ENCODE measurements around the gene NF2.

NF2 gene

DNA sequence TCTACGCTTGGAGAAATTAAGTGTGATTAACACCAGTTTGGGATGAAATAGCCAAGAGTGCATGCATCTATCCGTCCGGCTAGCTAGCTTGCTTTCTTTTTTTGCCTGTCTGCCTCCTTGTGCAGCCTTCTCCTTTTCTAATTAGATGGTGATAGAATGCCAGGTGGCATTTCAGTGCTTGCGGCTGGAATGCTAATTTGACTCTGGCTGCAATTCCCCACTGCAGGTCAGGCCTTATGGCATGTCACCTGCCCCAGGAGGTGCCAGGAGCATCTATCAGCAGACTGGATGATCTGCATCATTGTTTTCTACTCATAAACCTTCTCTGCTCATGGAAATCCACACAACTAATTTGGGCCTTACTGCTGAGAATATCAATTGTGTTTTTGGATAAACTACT lies 65.2 kb downstream of the NF2 start:
- DNase-seq (ENCODE audit: low spot score) = no peak

DNA sequence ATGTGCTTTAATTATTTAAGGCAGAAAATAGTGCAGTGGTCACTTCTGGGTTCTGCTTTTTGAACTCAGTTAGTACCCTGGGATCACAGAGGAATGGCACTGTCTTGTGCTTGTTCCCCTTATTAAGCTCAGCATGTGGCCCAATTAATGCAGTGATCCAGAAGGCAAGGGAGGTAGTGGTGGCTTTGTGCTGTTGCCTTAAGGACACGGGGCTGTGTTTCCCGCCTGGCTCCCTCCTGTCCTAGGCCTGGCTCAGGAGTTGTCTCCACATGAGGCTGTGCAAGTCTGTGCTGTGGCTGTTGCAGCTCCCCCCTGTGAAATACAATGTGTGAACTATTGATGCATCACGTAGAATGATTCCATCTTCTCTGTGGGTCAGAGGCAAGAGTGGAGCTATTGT lies 67.2 kb downstream of the NF2 start:
- no peak for DNase-seq (ENCODE audit: low spot score)

DNA sequence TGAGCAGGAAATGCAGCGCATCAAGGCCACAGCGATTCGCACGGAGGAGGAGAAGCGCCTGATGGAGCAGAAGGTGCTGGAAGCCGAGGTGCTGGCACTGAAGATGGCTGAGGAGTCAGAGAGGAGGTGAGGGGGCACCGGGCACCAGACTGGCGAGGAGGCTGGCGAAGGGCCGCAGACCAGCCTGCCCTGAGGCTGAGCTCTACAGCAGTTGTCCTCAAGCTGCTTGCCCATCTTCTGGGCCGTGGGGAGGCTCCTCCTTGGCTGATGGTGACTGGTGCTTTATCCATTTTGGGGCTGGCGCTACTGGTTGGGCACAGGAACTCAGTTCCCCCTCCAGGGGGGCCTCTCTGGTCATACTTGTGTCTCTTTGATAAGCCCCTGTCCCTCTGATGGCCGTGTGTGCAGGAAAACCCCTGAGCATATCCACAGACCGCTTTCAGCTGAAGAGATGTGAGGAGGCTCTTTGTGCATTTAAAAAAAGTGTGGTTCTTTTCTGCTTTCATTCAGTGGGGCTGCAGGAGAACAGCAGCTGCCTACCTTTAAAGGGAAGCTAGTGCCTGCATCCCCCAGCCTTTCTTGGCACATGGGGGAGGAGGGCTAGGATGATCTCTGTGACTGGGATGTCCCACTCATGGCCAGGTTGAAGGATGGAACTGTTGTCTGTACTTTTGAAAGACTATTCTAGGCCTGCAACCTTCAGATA lies 70.1 kb downstream of the NF2 start:
- DNase-seq (ENCODE audit: low spot score) = no peak

DNA sequence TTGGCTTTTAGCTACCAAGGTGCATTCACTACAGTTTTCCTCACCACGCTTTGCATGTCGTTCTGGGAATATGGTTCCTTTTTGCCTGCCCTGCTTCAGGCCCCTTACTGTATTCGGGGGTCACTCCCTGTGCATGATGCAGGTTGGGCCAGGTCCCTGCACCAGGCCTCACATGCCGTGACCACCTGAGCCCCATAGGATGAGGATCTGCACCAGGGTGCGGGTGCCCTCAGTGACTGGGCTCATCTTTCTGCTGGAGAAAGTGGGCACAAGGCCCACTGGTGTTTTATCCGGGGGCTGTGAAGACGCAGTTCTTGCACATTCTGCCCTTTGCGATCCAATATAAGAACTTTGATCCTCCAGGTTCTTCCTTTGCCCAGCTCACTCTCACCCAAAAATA lies 70.7 kb downstream of the NF2 start:
- DNase-seq (ENCODE audit: low spot score) = no peak

DNA sequence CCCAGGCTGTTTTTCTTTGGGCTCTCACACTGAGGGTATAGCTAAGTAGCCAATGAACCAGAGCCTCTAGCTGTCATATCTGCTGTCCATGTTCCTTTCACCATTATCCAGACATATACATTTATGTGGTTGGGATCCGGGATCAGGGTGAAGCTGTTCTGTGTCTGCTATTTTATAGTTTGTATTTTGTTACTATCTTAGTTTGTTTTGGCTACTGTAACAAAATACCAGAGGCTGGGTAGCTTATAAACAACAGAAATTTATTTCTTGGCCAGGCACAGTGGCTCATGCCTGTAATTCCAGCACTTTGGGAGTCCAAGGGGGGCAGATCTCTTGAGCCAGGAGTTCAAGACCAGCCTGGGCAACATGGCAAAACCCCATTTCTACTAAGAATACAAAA lies 75.9 kb downstream of the NF2 start:
- DNase-seq (ENCODE audit: low spot score) = no peak

DNA sequence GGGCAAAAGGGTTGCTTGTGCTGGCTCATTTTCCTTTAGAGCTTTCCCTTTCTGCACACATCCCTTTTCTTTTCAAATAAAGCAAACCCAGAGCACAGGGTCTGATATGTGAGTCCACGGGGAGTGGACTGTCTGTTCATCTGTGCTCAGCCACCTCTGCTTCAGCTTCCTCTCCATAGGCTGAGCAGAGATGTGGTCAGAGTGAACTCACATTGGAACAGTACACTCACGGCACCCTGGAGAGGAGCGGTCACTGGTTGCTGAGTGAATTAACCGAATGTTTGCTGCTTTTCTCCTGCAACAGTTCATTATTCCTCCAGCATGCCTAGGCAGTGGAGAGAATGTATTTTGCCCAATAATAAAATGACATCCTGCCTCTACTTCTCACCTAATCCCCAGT lies 80.1 kb downstream of the NF2 start:
- no peak for DNase-seq (ENCODE audit: low spot score)

DNA sequence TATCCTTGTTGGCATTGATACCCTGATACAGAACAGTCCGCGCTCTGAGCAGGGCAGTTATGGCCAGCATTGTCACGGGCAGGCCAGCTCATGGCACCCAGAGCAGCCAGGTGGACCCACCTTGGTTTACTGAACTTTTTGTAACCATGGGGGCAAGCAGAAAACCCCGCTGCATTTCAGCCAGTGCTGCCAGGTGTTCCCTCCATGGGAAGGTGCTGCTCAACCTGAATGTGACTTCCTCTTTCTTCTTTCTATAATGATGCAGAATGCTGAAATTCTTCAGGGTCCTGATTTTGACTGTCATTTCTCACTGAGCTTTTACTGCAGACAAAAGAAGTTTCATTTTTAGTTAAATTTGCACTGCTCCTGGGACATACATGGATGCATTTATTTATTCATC lies 80.8 kb downstream of the NF2 start:
- DNase-seq (ENCODE audit: low spot score) = no peak

DNA sequence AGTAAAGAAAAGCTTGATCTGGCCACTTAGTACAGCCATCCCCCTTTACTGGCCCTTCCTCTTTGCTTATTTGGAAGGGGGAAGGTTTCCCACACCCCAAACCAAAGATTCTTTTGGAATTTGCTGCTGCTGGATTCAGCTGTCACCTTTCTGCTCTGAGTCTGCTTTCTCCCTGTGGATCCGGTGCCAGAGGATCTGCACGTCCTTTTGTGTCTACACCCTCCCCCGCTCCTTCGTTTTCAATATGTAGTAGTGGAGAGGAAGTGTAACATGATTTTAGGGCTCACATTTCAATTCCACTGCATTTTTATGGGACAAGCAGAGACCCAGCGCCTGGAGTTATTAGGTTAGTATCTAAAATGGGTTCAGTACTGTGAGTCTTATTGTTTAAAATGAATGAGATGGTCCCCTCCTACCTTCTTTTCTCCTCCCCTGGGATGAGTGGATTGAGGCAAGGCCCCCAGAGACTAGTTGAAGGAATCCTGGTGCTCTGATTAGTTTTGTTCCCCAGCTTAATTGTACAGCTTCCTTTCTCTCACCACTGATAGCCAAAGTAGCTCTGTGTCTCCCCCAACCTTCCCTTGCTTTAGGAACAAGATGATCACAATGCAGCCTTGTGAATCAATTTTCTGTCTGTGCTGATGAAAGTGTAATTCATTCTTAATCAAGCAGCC lies 85.9 kb downstream of the NF2 start:
- no peak for DNase-seq (ENCODE audit: low spot score)

DNA sequence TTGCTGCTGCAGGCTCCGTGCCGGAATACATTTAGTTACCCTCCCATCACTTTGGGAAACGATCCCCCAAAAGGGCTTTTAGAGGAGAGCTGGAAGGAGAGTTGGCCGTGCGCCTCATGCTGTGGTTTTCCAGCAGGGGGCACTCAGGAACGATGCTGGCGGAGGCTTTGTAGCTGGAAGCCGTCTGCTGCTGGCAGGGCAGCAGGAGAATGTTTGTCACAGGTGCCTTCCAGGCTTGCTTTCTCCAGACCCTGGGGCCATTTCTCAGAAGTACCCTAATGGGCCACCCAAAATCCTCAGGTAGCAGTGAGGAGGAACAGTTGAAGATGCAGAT lies 86.4 kb downstream of the NF2 start:
- DNase-seq (ENCODE audit: low spot score) = no peak

DNA sequence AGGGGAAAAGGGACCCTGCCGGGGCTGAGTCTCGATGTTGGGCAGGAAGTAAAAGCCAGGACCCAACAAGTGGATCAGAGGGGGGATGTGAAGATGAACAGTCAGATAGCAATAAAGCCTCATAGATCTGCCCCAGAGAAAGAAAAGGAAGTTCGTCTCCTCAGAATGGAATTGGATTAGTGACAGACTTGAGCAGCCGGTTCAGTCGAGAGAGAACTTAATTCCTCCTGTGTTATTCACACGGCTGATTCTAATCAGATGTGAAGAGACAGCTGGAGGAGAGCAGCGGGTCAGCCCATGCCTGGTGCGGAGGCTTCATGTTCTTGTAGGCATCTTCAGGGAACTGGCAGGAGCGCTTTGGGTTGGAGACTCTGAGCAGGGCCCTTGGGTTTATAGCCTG lies 87.0 kb downstream of the NF2 start:
- DNase-seq (ENCODE audit: low spot score) = no peak

DNA sequence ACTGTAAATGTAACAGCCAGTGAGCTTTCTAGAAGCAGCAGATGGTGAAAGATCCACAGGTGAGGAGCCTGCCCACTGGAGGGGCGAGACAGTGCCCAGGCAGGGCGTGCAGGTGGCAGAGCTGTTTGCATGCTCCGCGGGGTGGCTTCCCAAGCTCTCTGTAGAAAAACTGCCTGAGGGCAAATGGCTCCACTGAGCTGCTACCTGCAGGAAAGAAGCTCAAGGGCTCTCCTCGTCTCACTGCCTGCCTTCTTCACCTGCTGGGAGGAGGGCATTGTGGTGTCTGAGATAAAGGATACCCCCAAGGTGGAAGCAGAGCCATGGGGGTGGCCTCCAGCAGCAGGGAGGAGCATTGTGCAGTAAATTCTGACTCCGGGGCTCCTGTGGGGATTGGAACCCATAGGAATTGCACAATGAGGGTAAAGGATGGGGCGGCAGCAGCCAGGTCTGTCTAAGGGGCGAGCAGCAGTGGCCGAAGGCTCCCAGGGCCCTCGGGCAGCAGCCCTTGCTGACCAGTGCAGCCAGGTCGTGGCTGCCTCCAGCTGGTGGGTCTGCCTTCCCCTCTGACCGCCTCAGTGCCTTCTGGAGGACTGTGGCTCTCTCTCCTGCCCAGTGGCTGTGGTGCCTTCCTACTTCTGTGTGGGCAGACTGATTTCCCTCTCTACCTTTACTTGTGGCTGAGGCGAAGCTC lies 88.3 kb downstream of the NF2 start:
- DNase-seq (ENCODE audit: low spot score) = no peak

DNA sequence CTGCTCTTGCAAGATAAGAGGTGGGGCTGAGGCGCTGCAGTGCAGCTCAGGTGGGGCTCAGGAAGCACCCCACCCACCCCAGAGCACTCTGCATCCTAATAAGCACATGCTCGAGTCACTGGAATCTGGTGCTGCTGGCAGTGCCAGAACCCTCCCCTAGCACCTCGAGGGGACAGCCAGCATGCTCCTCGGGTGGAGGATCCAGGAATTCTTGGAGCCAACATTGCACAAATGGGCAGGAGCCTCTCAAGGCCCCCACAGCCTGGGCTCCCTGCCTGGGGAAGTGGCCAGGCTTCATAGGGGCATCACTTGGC lies 88.9 kb downstream of the NF2 start:
- DNase-seq (ENCODE audit: low spot score) = no peak

DNA sequence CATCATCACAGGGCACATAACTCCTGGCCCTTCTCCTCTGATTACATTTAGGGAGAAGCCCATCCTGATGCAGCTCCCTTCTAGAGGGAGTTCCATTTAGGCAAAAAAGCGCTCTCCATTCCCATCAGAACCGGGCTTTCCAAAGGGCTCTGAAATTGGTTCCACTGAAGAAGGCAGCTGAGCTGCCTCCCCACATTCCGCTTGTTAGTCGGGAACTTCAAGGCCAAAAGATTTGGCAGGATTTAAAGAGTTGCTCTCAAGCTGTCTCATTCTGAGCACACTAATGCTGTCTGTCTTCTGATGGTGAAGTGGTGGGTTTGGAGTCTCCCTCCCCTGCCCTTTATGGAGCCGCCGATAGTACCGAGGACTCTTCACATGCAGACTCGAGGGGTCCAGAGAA lies 89.7 kb downstream of the NF2 start:
- no peak for DNase-seq (ENCODE audit: low spot score)

DNA sequence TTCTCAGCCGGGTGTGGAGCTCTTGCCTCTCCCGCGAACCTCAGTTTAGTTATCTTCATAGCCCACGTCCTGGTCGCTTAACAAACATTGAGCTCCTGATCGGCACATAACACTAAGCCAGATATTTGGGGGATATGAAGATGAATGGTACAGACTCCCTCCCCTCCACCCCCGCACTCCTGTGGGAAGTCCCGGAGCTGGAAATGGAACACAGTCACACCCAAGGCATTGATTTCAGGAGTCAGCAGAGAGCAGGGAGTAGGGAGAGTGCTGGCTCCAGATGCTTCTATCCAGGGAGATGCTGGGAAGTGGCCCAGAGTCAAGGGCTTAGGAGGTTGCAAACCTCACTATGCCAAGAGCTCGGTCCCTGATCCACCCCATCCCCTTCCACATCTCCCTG lies 90.2 kb downstream of the NF2 start:
- no peak for DNase-seq (ENCODE audit: low spot score)

DNA sequence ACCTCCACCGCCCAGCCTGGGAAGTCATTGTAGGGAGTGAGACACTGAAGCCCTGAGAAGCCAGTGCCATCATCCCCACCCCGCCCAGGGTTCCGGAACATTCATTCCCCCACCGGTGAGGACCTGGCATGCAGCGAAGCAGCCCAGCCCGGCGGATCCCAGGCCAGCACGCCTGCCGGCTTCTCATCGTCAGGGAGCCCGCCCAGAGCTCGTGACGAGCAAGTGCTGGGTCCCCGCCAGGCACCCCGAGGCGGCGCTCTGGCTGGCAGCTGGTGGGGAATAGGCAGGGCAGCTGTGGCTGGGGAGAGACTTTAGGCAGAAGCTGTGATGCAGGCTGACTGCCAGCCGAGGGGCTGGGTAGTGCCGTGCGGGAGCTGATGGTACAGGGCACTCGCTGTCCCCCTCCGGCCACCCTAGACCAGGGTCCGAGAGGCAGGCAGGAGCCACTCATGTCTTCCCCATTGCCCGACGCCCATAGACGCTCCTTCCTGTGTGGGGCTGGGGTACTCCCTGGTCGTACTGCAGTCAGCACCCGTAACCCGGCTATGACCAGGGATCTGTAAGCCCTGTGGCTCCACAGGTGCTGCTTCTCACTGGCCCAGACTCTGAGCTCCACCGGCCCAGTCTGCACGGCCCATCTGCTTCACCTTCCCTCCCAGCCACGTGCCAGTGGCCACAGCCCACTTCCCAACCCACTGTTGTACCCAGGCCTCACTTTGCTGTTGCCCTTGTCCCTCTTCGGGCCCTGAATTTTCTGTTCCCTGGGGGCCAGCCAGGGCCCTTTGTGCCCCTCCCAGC lies 91.9 kb downstream of the NF2 start:
- peak; percentile 81 for DNase-seq (ENCODE audit: low spot score)

DNA sequence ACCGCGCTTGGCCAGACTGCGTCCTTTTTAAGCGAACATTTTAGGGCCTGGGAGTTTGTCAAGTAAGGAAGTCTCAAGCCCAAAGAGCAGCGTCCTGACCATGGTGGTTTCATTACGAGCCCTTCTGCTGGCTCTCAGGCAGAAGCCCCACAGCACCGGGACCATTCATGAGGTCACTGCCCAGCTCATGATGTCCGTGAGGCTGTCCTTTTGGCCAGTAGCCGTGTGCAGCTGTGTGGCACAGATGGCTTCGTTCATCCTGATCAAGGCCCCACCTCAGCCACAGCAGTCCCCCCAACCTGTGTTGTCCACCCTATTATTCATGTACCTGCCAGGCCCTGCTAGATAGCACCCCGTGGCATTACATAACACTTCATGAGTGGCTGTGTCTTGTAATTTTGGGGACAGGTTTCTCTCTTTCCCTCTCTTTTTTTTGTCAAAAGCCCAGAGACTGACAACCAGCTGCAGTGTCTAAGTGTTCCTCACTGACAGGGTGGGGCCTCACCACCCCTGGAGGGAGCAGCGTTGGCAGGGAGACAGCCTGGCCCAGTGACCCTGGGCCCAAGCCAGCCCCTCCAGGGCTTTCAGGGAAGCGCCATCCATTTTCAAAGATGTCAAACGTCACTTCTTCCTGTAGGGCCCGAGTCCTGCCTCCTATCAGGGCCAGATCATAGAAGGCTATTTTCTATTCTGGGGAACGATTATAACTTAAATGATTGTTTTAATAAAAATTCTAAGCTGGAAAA lies 94.6 kb downstream of the NF2 start:
- no peak for DNase-seq (ENCODE audit: low spot score)

DNA sequence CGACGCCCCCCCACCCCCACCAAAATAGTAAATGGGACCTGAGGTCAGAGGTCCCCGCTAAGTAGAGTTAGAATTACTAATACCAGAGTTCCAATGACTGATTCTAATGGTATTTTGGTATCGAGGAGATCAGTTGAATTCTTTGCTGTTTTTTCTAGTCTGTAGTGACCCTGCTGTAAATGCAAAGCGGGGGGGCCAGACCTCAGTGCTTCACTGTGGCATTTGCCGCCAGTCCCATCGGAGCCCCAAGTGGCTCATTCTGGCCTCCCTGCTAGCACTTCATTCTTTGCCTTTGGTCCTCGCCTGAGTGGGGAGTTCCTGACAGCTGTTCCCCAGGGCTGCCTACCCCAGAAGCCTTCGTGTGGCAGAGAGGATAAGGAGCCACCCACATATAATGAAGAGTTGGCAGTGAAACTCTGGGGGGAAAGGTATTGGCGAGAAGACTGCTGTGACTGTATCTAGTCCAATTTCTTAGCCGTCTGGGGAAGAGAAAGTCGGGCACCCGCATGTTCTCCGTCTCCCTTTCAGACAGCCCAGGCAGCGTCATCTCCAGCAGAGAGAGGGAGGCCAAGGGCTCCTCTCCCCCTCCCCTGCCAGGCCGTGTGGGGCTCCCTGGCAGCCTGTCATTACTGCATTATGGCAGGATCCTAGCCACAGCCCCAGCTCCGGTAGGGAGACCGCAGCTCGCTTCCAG lies 96.9 kb downstream of the NF2 start:
- DNase-seq (ENCODE audit: low spot score) = no peak

DNA sequence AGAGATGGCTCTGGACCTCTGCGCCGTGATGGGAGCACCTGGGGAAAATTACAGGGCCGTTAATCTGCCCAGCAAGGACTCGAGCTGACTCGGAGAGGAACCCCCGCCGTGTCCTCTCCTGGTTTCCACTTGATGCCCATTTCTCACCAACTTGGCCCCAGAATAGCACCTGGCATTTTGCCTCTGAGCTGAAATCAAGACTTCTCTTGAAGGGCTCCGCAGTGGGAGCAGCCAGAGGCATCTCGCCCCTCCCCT lies 97.4 kb downstream of the NF2 start:
- no peak for DNase-seq (ENCODE audit: low spot score)

DNA sequence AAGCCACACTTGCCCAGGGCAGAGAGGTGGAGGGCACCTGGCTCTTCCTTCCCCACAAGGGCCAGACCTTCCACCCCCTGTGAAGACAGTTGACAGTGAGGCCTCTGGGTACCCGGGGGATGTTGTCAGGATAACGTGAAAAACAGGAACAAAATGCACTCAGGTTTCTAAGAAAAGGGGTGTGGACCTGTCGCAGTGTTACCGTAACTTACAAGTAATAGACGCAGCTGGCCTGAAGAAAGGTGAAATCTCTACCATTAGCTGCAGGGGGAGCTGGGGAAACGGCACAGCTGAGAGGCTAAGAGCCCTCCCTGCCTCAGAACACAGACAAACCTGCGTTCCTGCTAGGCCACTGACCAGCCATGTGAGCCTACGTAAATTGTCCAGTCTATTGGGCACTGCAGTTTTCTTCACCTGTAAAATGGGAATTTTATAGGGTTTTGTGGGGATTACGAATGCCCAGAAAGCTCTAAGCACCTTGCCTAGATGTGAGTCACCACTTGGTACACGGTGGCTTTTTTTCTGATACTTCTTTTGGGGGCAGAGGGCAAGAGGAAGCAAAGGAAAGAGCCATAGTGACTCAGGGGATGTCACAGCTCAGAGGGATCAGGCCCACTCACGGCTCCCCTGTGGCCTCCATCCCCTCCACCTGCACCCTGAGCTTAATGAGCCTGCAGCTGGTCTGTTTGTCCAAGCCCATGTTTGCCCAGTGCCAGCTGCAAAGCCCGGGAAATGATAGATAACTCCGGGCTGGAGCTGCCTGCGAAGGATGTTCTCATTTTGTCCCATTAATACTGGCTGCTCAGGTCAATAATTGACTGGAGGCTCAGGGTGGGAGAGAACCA lies 97.9 kb downstream of the NF2 start:
- no peak for DNase-seq (ENCODE audit: low spot score)

DNA sequence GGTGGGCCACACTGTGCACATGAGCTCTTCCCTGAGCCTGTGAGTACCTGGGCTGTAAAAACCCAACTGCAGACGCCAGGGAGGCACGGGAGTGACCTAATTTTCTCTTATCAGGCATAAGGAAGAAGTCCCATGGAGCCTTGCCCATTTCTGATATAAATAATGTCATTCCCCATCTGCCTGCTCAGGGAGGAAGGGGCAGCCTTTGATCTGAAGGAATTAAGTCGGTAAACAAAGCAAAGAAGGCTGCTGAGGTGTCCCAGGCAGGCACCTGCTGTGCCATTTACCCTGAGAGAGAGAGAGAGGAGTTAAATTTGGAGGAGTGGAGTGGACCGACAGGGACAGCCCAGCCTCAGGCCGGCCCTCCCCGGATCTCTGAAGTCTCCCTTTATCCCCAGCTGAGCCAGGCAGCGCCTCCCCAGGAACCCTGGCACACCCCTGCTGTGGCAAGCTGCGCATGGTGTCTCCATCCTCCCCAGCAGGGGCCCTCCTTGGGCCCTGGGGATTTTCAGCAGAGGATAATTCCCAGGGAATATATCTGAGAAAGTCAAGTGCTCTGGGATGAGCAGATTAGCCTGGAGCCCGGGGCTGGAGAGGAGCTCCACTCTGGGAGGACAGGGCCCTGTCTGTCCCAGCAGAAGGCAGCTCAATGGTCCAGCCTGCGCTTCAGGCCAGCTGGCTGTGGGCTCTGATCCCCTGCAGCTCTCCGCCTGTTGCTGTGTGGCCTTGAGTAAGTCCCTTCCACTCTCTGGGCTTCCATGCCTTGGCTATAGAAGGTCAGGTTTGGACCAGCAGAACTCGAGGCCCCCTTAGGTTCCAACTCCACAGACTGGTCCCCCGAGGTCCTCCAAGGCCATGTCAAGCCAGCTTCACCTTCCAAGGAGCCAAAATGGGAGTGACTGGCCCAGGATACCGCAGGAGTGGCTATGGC lies 98.8 kb downstream of the NF2 start:
- DNase-seq (ENCODE audit: low spot score) = no peak

Measured in left forelimb (tissue), 1 donor.